HCT116 (cell line): ENCODE results near the gene ADNP2. TPM values are rescaled to one million over a fixed set of nuclear protein-coding genes. Genes with fewer than 3 reads are reported as not detected.

ENCODE experiments used
- ATAC-seq: fragments of 200-7000 bp; cut with Tn5 transposase; 2 replicates; pipeline ENCODE4 v1.9.1; 2020; ENCODE audit warnings: mild to moderate bottlenecking, moderate library complexity
- BruUV-seq: library from RNA; stranded (reverse); fragments of 400-500 nt; replicated peaks from 2 replicates; lab custom pipeline; 2021; lab: Mats Ljungman, UMichigan
- CTCF ChIA-PET: fragments of 300-600 bp; sonication (Branson Sonifier 250); formaldehyde crosslinking; loops from one replicate; lab custom pipeline; 2021; ENCODE audit warnings: antibody characterized with exemption; lab: Charles Lee
- POLR2A ChIA-PET: fragments of 300-600, 350-600 bp; sonication (Branson Sonifier 250); formaldehyde crosslinking; loops from one replicate; lab custom pipeline; 2021; ENCODE audit warnings: antibody characterized with exemption; lab: Charles Lee
- RAD21 ChIA-PET, 2 experiments: fragments of 300-600 bp; sonication (Branson Sonifier 250); formaldehyde crosslinking; loops; one replicate each; lab custom pipeline; 2023; ENCODE audit warnings: low total read pairs in 2 of 2; ENCODE audit not compliant: uncharacterized antibody in 2 of 2, unreplicated experiment in 2 of 2, low non-redundant PET in 1 of 2; lab: Charles Lee
- DNase-seq: peaks from one replicate; pipeline ENCODE4 v3.0.0-alpha.2; 2010; ENCODE audit warnings: low read depth, low spot score
- H2AFZ ChIP-seq: fragments of 200-600 bp; shearing (Covaris generic), sonication (generic); 2 replicates; pipeline ENCODE4 v1.6.1; 2017; ENCODE audit warnings: low read depth, mixed run types, mixed read lengths, antibody characterized with exemption, low read length; ENCODE audit not compliant: poor library complexity, severe bottlenecking
- H3K27ac ChIP-seq: 2 replicates; pipeline ENCODE4 v1.5.1; 2012; ENCODE audit warnings: low read depth, low read length
- H3K27me3 ChIP-seq: fragments of 200-600 bp; sonication (generic); 2 replicates; pipeline ENCODE4 v1.6.1; 2016; ENCODE audit warnings: mixed run types, low read length, mixed read lengths; ENCODE audit not compliant: insufficient read depth
- H3K36me3 ChIP-seq, 2 experiments: fragments of 200-500 bp in 1 of 2; fragments of 200-600 bp in 1 of 2; sonication (Bioruptor generic) in 1 of 2; sonication (generic) in 1 of 2; 2 replicates each; pipeline versions ENCODE4 v1.5.1 to v1.6.1; 2014 to 2016; ENCODE audit warnings: low read length in 2 of 2, inconsistent platforms in 1 of 2, mixed read lengths in 1 of 2, mixed run types in 1 of 2; ENCODE audit not compliant: insufficient read depth in 2 of 2, control insufficient read depth in 1 of 2
- H3K4me1 ChIP-seq, 2 experiments: fragments of 200-600 bp in 1 of 2; sonication (generic) in 1 of 2; 2 replicates each; pipeline versions ENCODE4 v1.5.1 to v1.6.1; 2012 to 2017; ENCODE audit warnings: low read length in 2 of 2, inconsistent platforms in 1 of 2, mild to moderate bottlenecking in 1 of 2, mixed read lengths in 1 of 2, mixed run types in 1 of 2, moderate library complexity in 1 of 2; ENCODE audit not compliant: insufficient read depth in 2 of 2, control insufficient read depth in 1 of 2
- H3K4me2 ChIP-seq: fragments of 200-600 bp; sonication (generic); 2 replicates; pipeline ENCODE4 v1.6.1; 2017; ENCODE audit warnings: mixed run types, low read length, mixed read lengths
- H3K4me3 ChIP-seq, 2 experiments: fragments of 200-600 bp in 1 of 2; sonication (generic) in 1 of 2; replicated peaks in 1 of 2; 2 replicates each; pipeline ENCODE4 v1.5.1; 2011 to 2016; ENCODE audit warnings: low read length in 2 of 2, control low read depth in 1 of 2, low read depth in 1 of 2, mild to moderate bottlenecking in 1 of 2, mixed read lengths in 1 of 2, mixed run types in 1 of 2
- H3K79me2 ChIP-seq: fragments of 200-600 bp; sonication (generic); 2 replicates; pipeline ENCODE4 v1.6.1; 2017; ENCODE audit warnings: mild to moderate bottlenecking, mixed run types, low read length, moderate library complexity, mixed read lengths; ENCODE audit not compliant: insufficient read depth
- H3K9ac ChIP-seq: fragments of 200-600 bp; sonication (generic); 2 replicates; pipeline ENCODE4 v1.6.1; 2016; ENCODE audit warnings: low read length, mixed read lengths
- H3K9me2 ChIP-seq: fragments of 200-600 bp; sonication (generic), shearing (Covaris generic); 2 replicates; pipeline ENCODE4 v1.6.1; 2017; ENCODE audit warnings: mixed run types, mild to moderate bottlenecking, moderate library complexity; ENCODE audit not compliant: insufficient read depth
- H3K9me3 ChIP-seq, 2 experiments: fragments of 200-500 bp in 1 of 2; fragments of 200-600 bp in 1 of 2; sonication (Bioruptor generic) in 1 of 2; sonication (generic) in 1 of 2; 2 replicates each; pipeline ENCODE4 v1.6.1; 2014 to 2017; ENCODE audit warnings: low read length in 2 of 2, mixed read lengths in 2 of 2, inconsistent platforms in 1 of 2, low read depth in 1 of 2, mild to moderate bottlenecking in 1 of 2, mixed run types in 1 of 2, moderate library complexity in 1 of 2; ENCODE audit not compliant: control insufficient read depth in 1 of 2, insufficient read depth in 1 of 2
- H4K20me1 ChIP-seq: fragments of 200-600 bp; sonication (generic), shearing (Covaris generic); 2 replicates; pipeline ENCODE4 v1.6.1; 2017; ENCODE audit warnings: mixed run types, mild to moderate bottlenecking, moderate library complexity; ENCODE audit not compliant: insufficient read depth
- CBX3 ChIP-seq: IDR thresholded peaks from 2 replicates; pipeline ENCODE4 v1.6.1; 2012; ENCODE audit warnings: low read depth
- CEBPB ChIP-seq: IDR thresholded peaks from 2 replicates; pipeline ENCODE4 v1.6.1; 2012; ENCODE audit warnings: low read depth
- EGR1 ChIP-seq: IDR thresholded peaks from 2 replicates; pipeline ENCODE4 v1.6.1; 2012; ENCODE audit warnings: low read depth
- SP1 ChIP-seq: IDR thresholded peaks from 2 replicates; pipeline ENCODE4 v1.6.1; 2012; ENCODE audit warnings: low read depth
- SRF ChIP-seq: IDR thresholded peaks from 2 replicates; pipeline ENCODE4 v1.6.1; 2012; ENCODE audit warnings: low read depth
- TCF7L2 ChIP-seq: IDR thresholded peaks from 2 replicates; pipeline ENCODE4 v1.7.0; 2011; ENCODE audit warnings: borderline replicate concordance, inconsistent platforms; ENCODE audit not compliant: insufficient read depth, insufficient read length; ENCODE audit errors: extremely low read depth
- YY1 ChIP-seq: IDR thresholded peaks from 2 replicates; pipeline ENCODE4 v1.6.1; 2011; ENCODE audit warnings: low read length, low read depth, moderate library complexity, mild to moderate bottlenecking; ENCODE audit not compliant: insufficient replicate concordance; ENCODE audit errors: extremely low read depth
- intact Hi-C: fragments of 100-400 bp; cut with micrococcal nuclease; formaldehyde crosslinking; loops from 2 replicates; pipeline ENCODE4 v1.10.0; 2022
- total RNA-seq: library from RNA; stranded (reverse); gene quantifications from one replicate; pipeline ENCODE4 v1.2.1, GENCODE V29; 2021; ENCODE audit not compliant: unreplicated experiment
- TF ChIP-seq, protein P1 (sequence below): IDR thresholded peaks from 2 replicates; pipeline ENCODE4 v1.6.1; 2011; ENCODE audit warnings: mild to moderate bottlenecking, low read length, moderate library complexity; ENCODE audit not compliant: insufficient replicate concordance; ENCODE audit errors: extremely low read depth
- TF ChIP-seq, protein P2 (sequence below), 3 experiments: fragments of 200-600 bp in 1 of 3; sonication (generic) in 1 of 3; IDR thresholded peaks in 2 of 3; conservative IDR thresholded peaks in 1 of 3; 2 replicates each; pipeline ENCODE4 v1.5.1; 2012 to 2017; ENCODE audit warnings: low read depth in 2 of 3, low read length in 2 of 3, antibody characterized with exemption in 1 of 3, borderline replicate concordance in 1 of 3, control low read depth in 1 of 3, mild to moderate bottlenecking in 1 of 3, mixed read lengths in 1 of 3, mixed run types in 1 of 3, moderate library complexity in 1 of 3; ENCODE audit not compliant: insufficient read depth in 1 of 3
- TF ChIP-seq, protein P3 (sequence below): IDR thresholded peaks from 2 replicates; pipeline ENCODE4 v1.6.1; 2012
- TF ChIP-seq, protein P4 (sequence below): IDR thresholded peaks from 2 replicates; pipeline ENCODE4 v1.6.1; 2012; ENCODE audit warnings: low read depth

ADNP2 gene
- total RNA-seq, 1 experiment from 2014 or later: 45.4 TPM

DNA sequence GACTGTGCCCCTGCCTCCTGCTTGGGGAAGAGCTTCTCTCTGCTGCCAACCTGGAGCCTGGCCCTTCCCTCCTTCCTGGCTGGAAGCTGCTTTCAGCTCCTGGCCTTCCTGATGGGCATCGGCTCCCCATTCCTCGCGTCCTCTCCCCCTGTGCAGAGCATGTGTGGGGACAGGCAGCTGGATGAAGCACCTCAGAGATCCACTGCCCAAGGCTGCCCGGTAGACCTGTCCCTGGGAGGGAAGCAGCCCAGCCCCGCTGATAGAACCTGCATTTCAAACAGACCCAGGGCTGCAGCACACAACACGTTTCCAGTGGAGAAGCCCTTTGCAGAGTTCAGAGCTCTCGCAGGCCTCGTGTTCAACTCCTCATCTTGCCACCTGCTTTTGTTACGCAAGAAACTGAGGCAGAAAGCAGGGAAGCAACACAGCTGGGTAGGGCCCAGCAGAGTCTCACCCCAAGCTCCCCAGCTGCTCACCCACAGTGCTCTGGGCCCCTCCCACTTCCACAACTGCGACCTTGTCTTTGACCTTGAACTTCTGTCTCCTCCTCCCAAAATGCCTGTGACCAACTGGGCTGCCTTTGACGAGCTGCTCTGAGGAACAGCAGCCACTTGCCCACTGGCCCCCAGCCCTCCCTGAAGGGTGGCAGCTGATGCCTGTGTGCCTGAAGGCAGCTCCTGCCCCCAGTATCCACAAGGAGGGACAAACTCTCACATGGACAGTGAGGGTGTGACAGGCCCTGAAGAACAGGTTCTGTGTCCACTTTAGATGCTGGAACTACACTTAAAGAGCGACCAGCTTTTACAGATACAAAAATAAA is 72.8 kb downstream of the ADNP2 start:
- H3K27ac ChIP-seq: no peak overlapping the region
- no peaks in the 10 kb centered on the region for H3K9me2 ChIP-seq
- no peak overlapping the region for H3K4me3 ChIP-seq
- no peaks in the 10 kb centered on the region for H4K20me1 ChIP-seq
- no peak for DNase-seq
- CTCF ChIA-PET: no interaction called here
- no TSS peak for BruUV-seq
- H3K27me3 ChIP-seq: no peaks in the 10 kb centered on the region
- no peak overlapping the region for H2AFZ ChIP-seq
- no peak for ATAC-seq
- H3K36me3 ChIP-seq: no peaks in the 10 kb centered on the region
- no peak for TF ChIP-seq YY1
- no peak for TF ChIP-seq EGR1
- TF ChIP-seq, protein P1, sequence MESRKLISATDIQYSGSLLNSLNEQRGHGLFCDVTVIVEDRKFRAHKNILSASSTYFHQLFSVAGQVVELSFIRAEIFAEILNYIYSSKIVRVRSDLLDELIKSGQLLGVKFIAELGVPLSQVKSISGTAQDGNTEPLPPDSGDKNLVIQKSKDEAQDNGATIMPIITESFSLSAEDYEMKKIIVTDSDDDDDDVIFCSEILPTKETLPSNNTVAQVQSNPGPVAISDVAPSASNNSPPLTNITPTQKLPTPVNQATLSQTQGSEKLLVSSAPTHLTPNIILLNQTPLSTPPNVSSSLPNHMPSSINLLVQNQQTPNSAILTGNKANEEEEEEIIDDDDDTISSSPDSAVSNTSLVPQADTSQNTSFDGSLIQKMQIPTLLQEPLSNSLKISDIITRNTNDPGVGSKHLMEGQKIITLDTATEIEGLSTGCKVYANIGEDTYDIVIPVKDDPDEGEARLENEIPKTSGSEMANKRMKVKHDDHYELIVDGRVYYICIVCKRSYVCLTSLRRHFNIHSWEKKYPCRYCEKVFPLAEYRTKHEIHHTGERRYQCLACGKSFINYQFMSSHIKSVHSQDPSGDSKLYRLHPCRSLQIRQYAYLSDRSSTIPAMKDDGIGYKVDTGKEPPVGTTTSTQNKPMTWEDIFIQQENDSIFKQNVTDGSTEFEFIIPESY: no peak
- TF ChIP-seq, protein P2, sequence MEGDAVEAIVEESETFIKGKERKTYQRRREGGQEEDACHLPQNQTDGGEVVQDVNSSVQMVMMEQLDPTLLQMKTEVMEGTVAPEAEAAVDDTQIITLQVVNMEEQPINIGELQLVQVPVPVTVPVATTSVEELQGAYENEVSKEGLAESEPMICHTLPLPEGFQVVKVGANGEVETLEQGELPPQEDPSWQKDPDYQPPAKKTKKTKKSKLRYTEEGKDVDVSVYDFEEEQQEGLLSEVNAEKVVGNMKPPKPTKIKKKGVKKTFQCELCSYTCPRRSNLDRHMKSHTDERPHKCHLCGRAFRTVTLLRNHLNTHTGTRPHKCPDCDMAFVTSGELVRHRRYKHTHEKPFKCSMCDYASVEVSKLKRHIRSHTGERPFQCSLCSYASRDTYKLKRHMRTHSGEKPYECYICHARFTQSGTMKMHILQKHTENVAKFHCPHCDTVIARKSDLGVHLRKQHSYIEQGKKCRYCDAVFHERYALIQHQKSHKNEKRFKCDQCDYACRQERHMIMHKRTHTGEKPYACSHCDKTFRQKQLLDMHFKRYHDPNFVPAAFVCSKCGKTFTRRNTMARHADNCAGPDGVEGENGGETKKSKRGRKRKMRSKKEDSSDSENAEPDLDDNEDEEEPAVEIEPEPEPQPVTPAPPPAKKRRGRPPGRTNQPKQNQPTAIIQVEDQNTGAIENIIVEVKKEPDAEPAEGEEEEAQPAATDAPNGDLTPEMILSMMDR (IDR thresholded peaks at IDR 0.05 in 2 of 3, conservative IDR thresholded peaks at IDR 0.05 in 1 of 3; ENCODE audit: borderline replicate concordance in 1 of 3, insufficient read depth in 1 of 3, low read depth in 2 of 3, low read length in 2 of 3): no peak
- TF ChIP-seq, protein P3, sequence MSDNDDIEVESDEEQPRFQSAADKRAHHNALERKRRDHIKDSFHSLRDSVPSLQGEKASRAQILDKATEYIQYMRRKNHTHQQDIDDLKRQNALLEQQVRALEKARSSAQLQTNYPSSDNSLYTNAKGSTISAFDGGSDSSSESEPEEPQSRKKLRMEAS: no peak
- TF ChIP-seq CBX3: no peak
- TF ChIP-seq TCF7L2: no peak
- no peak for TF ChIP-seq SRF
- no peak for TF ChIP-seq CEBPB
- TF ChIP-seq, protein P4, sequence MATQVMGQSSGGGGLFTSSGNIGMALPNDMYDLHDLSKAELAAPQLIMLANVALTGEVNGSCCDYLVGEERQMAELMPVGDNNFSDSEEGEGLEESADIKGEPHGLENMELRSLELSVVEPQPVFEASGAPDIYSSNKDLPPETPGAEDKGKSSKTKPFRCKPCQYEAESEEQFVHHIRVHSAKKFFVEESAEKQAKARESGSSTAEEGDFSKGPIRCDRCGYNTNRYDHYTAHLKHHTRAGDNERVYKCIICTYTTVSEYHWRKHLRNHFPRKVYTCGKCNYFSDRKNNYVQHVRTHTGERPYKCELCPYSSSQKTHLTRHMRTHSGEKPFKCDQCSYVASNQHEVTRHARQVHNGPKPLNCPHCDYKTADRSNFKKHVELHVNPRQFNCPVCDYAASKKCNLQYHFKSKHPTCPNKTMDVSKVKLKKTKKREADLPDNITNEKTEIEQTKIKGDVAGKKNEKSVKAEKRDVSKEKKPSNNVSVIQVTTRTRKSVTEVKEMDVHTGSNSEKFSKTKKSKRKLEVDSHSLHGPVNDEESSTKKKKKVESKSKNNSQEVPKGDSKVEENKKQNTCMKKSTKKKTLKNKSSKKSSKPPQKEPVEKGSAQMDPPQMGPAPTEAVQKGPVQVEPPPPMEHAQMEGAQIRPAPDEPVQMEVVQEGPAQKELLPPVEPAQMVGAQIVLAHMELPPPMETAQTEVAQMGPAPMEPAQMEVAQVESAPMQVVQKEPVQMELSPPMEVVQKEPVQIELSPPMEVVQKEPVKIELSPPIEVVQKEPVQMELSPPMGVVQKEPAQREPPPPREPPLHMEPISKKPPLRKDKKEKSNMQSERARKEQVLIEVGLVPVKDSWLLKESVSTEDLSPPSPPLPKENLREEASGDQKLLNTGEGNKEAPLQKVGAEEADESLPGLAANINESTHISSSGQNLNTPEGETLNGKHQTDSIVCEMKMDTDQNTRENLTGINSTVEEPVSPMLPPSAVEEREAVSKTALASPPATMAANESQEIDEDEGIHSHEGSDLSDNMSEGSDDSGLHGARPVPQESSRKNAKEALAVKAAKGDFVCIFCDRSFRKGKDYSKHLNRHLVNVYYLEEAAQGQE: no peak
- TF ChIP-seq SP1: no peak
- intact Hi-C loops: no loop called here
- H3K4me1 ChIP-seq: no peaks in the 10 kb centered on the region
- RAD21 ChIA-PET: no interaction called here
- no peaks in the 10 kb centered on the region for H3K9me3 ChIP-seq
- no peak overlapping the region for H3K9ac ChIP-seq
- POLR2A ChIA-PET: no interaction called here
- no peak overlapping the region for H3K4me2 ChIP-seq
- H3K79me2 ChIP-seq: no peaks in the 10 kb centered on the region
